Measurements from ENCODE around the gene CBX5.
A peak's percentile ranks its signal among the peaks of the same experiment; 100 is the strongest.
"Not testable (repeated sequence)": the region's sequence is repeated elsewhere in the genome, so short reads cannot be mapped to it uniquely, and the experiment has no call there.

Gene CBX5

GRCh38 chr12:54279632-54280467, at the start of gene CBX5:
CBX5 (minus strand) TSS chr12:54280122; CDS start chr12:54257650, 22,472 bp downstream.
- DNase-seq, result peak; percentile 99

- no peak for DNase-seq
These were observed 48.8 kb upstream of the CBX5 start for GRCh38 chr12:54328595-54329337.

DNA sequence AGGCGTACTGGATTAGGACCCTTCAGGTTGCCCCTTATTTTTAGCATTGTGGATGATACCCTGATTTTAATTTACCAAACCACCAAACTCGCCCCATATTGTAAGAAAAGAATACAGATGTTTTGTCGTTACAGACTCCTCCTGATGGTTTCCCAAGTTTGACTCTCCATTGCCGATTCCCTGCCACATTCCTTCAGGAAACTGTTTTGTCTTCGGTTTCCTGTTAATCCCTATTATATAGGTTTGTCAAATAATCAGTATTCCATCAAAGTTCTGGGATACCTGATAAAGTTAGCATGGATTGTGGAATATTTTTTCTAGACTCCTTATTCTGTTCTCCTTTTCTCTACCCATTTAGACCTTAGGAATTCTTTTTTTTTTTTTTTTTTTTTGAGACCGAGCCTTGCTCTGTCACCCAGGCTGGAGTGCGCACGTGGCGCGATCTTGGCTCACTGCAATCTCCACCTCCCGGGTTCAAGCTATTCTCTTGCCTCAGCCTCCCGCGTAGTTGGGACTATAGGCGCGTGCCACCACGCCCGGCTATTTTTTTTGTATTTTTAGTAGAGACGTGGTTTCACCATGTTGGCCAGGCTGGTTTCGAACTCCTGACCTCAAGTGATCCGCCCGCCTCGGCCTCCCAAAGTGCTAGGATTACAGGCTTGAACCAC, 45.7 kb upstream of the CBX5 start:
- not testable (repeated sequence) for DNase-seq

DNA sequence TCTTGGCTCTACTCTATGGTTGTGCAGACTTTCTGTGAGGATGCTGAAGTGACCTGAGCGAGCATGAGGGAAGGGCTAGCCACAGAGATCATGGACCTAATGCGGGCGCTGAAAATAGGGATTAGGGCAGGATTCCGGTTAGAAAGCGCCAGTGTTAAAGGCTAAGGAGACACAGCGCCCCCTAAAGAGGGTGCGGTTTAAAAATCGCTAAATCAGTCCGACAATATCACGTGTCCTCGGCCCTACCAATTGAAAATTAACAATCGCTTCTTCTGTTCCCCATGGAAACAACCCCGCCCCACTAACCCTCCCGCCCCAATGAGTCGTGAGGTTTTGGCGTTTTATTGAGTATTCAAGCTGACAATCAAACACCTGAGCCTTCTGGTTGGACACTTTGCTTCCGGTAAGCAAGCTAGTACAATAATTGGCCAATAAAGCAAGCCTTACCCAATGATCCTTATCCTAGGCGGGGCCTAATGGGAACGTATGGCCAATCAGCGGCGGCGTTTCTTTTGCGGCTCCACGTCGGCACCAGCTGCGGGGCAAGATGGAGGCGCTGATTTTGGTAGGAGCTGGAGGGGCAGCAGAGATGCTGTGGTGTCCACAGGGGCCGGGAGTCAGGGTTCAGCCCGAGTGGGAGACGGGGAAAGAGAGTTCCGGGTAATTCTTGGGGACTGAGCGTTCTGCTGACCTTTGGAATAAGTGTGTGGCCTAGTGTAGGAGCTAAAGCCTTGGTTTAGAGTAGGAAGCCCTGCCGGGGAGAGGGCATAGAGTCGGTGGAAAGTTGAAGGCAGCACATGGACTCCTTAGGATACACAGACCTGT, 44.9 kb upstream of the CBX5 start, which contains the start of gene COPZ1:
TSS of gene COPZ1 (plus strand) at position 515 of the 825 bp plus-strand sequence. CDS start at position 548, 33 bp downstream.
- peak; percentile 96 for DNase-seq

GRCh38 chr12:54321363-54321762, 41.4 kb upstream of the CBX5 start:
- no peak for DNase-seq

GRCh38 chr12:54312309-54312708, 32.4 kb upstream of the CBX5 start:
- not testable (repeated sequence) for DNase-seq

DNA sequence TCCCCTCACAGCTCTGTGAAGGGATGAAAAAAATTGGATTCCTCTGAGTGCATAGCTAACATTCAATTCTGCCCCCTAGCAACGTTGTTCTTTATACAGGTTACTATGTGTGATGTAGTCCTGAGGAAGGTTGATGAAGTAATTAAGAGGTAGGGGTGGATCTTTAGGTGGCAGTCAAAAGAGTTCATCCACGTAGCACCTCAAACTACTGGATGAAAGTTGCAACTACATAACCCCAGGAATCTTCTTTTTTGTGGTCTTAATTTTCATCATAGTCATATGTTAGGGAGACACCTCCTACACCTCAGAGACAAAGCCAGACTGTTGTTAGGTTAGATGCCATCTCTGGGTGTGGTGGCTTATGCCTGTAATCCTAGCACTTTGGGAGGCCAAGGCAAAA, 31.1 kb upstream of the CBX5 start:
- DNase-seq, result no peak

GRCh38 chr12:54306925-54307741, 27.2 kb upstream of the CBX5 start:
- DNase-seq, result no peak

DNA sequence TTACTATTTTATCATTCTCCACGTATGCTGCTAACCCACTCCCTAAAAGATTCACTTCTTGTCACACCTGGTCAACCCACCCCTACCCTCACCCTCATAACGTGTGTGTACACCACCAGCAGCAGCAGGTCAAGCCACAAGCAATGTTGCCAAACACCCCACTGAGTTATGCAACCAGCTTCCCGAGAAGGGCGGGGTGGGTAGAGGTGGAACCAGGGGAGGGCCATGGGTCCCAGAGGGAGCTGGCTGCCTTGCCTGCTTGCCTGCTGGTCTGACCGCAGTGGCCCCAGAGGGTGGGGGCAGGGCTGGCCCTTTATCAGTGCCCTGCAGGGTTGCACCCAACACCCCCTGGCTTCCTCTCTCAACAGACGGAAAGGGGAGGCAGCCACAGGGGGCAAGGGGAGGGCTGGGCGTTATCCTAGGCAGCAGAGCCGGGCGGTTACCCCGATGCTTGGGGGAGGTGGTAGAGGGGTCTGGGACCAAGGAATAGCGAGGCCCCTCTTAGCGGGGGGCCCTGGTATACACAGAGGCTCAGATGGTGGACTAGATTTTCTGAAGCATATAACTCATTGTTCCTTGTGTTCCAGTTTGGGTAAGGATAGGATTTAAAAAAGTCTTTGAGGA, 24.4 kb upstream of the CBX5 start:
- DNase-seq, result no peak

GRCh38 chr12:54303640-54304039, 23.7 kb upstream of the CBX5 start:
- DNase-seq, result no peak

DNA sequence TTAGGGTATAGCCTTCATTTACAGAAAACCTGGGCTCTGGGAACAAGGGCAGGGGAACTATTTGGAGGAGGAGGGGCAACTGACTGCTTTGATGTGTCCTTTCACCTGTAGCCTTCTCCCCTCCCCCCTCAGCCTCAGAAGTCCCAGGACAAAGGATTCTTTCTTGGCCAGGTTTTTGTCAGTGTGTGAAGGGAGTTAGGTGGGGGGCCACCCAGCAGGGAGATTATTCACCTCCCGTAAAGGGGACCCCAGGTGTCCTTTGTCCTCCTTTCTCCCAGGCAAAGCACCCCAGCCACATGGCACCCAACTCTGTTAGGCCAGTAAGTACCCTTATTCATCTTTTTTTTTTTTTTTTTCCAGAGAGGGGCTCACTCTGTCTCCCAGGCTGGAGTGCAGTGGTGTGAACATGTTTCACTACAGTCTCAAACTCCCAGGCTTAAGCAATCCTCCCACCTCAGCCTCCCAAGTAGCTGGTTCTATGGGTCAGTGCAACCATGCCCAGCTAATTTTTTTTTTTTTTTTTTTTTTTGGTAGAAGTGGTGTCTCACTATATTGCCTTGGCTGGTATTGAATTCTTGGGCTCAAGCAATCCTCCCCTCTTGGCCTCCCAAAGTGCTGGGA, 21.6 kb upstream of the CBX5 start:
- DNase-seq, result no peak

DNA sequence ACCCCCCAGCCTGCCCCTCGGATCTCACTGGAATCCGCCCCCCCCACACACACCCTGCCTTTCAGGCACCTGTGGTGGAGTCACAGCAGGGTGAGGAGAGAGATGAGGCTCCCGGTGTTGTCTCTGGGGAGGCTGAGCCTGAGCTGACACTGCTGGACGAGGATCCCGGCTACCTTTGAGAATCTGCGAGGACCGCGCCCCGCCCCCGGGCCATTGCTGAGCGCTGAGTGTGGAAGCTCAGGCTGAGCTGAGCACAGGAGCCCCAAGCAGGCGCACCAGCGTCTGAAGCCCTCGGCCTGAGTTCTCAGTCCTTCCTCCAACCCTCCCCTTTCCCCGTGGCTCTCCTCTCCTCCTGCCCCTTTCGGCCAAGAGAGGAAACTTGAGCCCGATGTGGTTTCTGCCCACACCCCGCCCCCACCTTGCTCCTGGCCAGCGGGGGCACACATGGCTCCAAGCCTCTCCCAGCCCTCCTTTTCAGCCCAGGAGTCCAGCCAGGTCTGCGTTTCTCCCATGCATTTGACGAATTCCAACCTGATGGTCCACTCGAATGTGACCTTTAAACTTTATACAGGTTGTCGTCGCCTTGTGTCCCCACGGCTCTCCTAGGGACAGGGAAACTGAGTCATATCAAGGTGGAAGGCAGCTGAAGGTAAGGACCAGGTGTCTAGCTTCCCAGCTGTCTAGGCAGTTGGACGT, 21.0 kb upstream of the CBX5 start, which contains the start of gene NFE2:
TSS of gene NFE2 (minus strand) at position 284 of the 696 bp plus-strand sequence. CDS start 5,767 bp downstream, outside the sequence.
- no peak for DNase-seq

GRCh38 chr12:54300225-54300731, 20.4 kb upstream of the CBX5 start:
- DNase-seq, result no peak

DNA sequence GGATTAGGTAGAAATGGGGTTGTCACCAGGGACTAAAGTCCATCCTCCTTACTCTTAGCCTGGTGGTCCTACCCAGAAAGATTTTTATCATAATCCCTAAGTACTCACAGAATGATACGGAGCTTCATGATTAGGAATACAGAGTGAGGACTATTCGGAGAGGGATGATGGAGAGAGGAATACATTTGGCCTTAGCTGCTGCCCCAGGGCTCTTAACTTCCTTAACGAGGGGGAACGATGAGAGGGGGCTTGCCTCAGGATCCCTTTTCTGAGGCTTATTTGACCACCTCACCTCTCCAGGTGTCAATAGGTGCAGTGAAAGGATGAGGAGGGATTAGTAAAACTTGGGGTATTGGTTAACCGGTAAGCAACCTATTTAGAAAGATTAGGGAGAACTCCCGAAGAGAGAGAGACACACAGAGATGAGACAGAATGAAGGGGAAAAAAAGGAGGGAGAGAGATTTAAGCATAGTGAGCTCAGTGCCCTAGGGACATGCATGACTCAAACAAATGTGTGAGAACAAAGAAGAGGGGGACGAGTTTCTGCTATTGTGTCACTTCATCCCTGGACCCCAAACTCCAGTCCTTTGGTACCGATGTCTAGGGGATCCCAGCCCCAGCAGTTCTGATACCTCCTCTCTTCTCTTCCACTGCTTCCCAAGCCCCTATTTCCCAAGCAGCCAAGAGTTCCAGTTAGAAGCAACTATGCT, 19.7 kb upstream of the CBX5 start:
- no peak for DNase-seq

GRCh38 chr12:54298904-54299303, 19.0 kb upstream of the CBX5 start:
- DNase-seq, result no peak

- no peak for DNase-seq
These were observed 16.6 kb upstream of the CBX5 start for GRCh38 chr12:54296393-54297099.

DNA sequence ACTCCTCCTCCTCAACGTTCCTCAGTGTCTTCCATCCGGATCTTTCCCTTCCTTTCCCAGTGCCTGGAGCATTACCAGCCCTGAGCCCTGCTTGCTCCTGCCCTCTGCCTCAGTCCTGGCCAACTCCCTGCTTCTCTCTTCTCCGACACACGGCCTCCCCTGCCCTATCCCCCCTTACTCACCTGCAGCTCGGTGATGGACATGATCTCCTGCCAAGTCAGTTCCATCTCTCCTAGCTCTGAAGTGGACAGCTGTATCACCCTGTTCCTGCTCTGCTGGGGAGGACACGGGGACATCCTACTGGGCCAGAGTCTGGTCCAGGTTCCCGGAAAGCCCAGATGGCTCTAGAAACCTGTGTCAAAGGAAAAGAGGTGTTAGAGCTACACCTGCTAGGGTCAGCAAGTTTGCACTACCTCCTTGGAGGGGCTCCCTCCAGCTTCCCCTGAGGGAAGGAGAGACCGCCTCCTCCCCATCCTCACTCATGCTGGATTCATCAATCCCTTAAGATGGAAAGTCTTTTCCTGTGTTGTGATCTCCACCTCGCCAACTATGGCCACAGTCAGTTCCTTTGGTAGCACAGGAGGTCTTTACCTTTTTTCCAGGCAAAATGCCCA, 15.1 kb upstream of the CBX5 start:
- no peak for DNase-seq
